Loucy (cell line): Measurements from ENCODE around the gene CASP8.
A peak's percentile ranks its signal among the peaks of the same experiment; 100 is the strongest.
"Not testable (repeated sequence)": the region's sequence is repeated elsewhere in the genome, so short reads cannot be mapped to it uniquely, and the experiment has no call there.

Source experiments
- H2AFZ ChIP-seq: fragments of 200-600 bp; sonication (generic); 2 replicates; pipeline ENCODE4 v1.6.0; 2016; ENCODE audit warnings: antibody characterized with exemption, mild to moderate bottlenecking, low read length, moderate library complexity
- H3F3A ChIP-seq: fragments of 200-600 bp; 2 replicates; pipeline ENCODE4 v1.6.0; 2016; ENCODE audit warnings: antibody characterized with exemption, low read depth, mild to moderate bottlenecking
- H3K27me3 ChIP-seq: fragments of 200-600 bp; sonication (generic); 2 replicates; pipeline ENCODE4 v1.6.1; 2014; ENCODE audit warnings: low read length, mild to moderate bottlenecking; ENCODE audit not compliant: insufficient read depth, poor library complexity, severe bottlenecking
- H3K36me3 ChIP-seq: fragments of 200-600 bp; sonication (generic); 2 replicates; pipeline ENCODE4 v1.6.1; 2016; ENCODE audit warnings: low read length; ENCODE audit not compliant: insufficient read depth
- H3K4me1 ChIP-seq: fragments of 200-600 bp; sonication (generic); 2 replicates; pipeline ENCODE4 v1.5.1; 2014; ENCODE audit warnings: low read length, mild to moderate bottlenecking; ENCODE audit not compliant: insufficient read depth, poor library complexity, severe bottlenecking
- H3K4me2 ChIP-seq: fragments of 200-600 bp; sonication (generic); 2 replicates; pipeline ENCODE4 v1.6.0; 2014; ENCODE audit warnings: antibody characterized with exemption, low read length, low read depth, mild to moderate bottlenecking; ENCODE audit not compliant: poor library complexity, severe bottlenecking
- H3K4me3 ChIP-seq: fragments of 200-600 bp; sonication (generic); 2 replicates; pipeline ENCODE4 v1.5.1; 2014; ENCODE audit warnings: low read length, mild to moderate bottlenecking, mixed read lengths; ENCODE audit not compliant: poor library complexity, severe bottlenecking
- H3K79me2 ChIP-seq: fragments of 200-600 bp; sonication (generic); 2 replicates; pipeline ENCODE4 v1.6.1; 2014; ENCODE audit warnings: low read length; ENCODE audit not compliant: insufficient read depth
- H3K9ac ChIP-seq: fragments of 200-600 bp; sonication (generic); 2 replicates; pipeline ENCODE4 v1.6.0; 2014; ENCODE audit warnings: mild to moderate bottlenecking, low read depth, low read length, moderate library complexity; ENCODE audit not compliant: poor library complexity, severe bottlenecking
- H3K9me2 ChIP-seq: fragments of 200-600 bp; sonication (generic); replicated peaks from 2 replicates; pipeline ENCODE4 v1.6.1; 2016; ENCODE audit warnings: low read depth, low read length, mixed read lengths
- H3K9me3 ChIP-seq: fragments of 200-600 bp; sonication (generic); 2 replicates; pipeline ENCODE4 v1.6.1; 2014; ENCODE audit warnings: mild to moderate bottlenecking, antibody characterized with exemption, low read length, low read depth; ENCODE audit not compliant: insufficient read depth
- H4K20me1 ChIP-seq: fragments of 200-600 bp; sonication (generic); 2 replicates; pipeline ENCODE4 v1.6.0; 2014; ENCODE audit warnings: antibody characterized with exemption, low read length, mild to moderate bottlenecking; ENCODE audit not compliant: insufficient read depth, poor library complexity, severe bottlenecking
- CTCF ChIP-seq: fragments of 200-600 bp; sonication (generic); conservative IDR thresholded peaks from 2 replicates; pipeline ENCODE4 v1.5.1; 2014; ENCODE audit warnings: mild to moderate bottlenecking, antibody characterized with exemption, low read length
- EZH2phosphoT487 ChIP-seq: fragments of 200-600 bp; IDR thresholded peaks from 2 replicates; pipeline ENCODE4 v1.6.1; 2018; ENCODE audit warnings: antibody characterized with exemption, mild to moderate bottlenecking, moderate library complexity, borderline replicate concordance

CASP8 gene

GRCh38 chr2:201235860-201236811 is 24.2 kb upstream of the CASP8 start:
- peaks cover 44% of the 10 kb centered on the region for H3K4me1 ChIP-seq
- no peak overlapping the region for H2AFZ ChIP-seq

GRCh38 chr2:201237486-201238123 is 22.7 kb upstream of the CASP8 start:
- peaks cover 53% of the 10 kb centered on the region for H3K79me2 ChIP-seq
- no peaks in the 10 kb centered on the region for H3K9me2 ChIP-seq
- no peak overlapping the region for H2AFZ ChIP-seq
- peak overlapping the region; percentile 26 for H3K4me3 ChIP-seq
- H3F3A ChIP-seq, result no peaks in the 10 kb centered on the region
- no peak overlapping the region for H3K9ac ChIP-seq
- peaks cover 36% of the 10 kb centered on the region for H3K4me1 ChIP-seq
- H3K4me2 ChIP-seq, result peak overlapping the region; percentile 82
- H3K9me3 ChIP-seq, result no peaks in the 10 kb centered on the region; the same call in 1 of the 2 replicates
- peaks cover 13% of the 10 kb centered on the region for H3K36me3 ChIP-seq
- H3K27me3 ChIP-seq, result no peaks in the 10 kb centered on the region
- TF ChIP-seq CTCF (no peak), EZH2phosphoT487 (no peak)
- H4K20me1 ChIP-seq, result peaks cover 26% of the 10 kb centered on the region

More at GRCh38 chr2:201235860-201236811, 24.2 kb upstream of the CASP8 start:
- no peaks in the 10 kb centered on the region for H3K9me3 ChIP-seq
- peaks cover 11% of the 10 kb centered on the region for H3K36me3 ChIP-seq
- peak overlapping the region; percentile 87 for H3K9ac ChIP-seq
- H3K4me2 ChIP-seq, result peak overlapping the region; percentile 82
- no peaks in the 10 kb centered on the region for H3K27me3 ChIP-seq
- TF ChIP-seq EZH2phosphoT487, result no peak
- TF ChIP-seq CTCF, result peak; percentile 73
- peaks cover 26% of the 10 kb centered on the region for H4K20me1 ChIP-seq
- no peaks in the 10 kb centered on the region for H3F3A ChIP-seq
- peak overlapping the region; percentile 96 for H3K4me3 ChIP-seq
- peaks cover 53% of the 10 kb centered on the region for H3K79me2 ChIP-seq
- no peaks in the 10 kb centered on the region for H3K9me2 ChIP-seq

- Histone ChIP-seq H3K79me2 (peaks cover 45% of the 10 kb centered on the region), H3K36me3 (peaks cover 13% of the 10 kb centered on the region), H3K4me2 (peak overlapping the region; percentile 21), H4K20me1 (peaks cover 18% of the 10 kb centered on the region), H3K4me1 (peaks cover 31% of the 10 kb centered on the region)
- H3F3A ChIP-seq, H3K27me3 ChIP-seq, H3K4me3 ChIP-seq, H3K9ac ChIP-seq, H3K9me2 ChIP-seq, H3K9me3 ChIP-seq, H2AFZ ChIP-seq: not testable (repeated sequence)
Measured at GRCh38 chr2:201239167-201239935, 21.0 kb upstream of the CASP8 start.
